Mucosa of stomach (tissue), 1 donor: Measurements from ENCODE around the gene PLSCR1.

Source experiments
- H3K27me3 ChIP-seq: one replicate; pipeline ENCODE4 v1.7.0; 2013; ENCODE audit warnings: mild to moderate bottlenecking, low read length; ENCODE audit not compliant: control insufficient read depth, insufficient read depth
- H3K36me3 ChIP-seq: one replicate; pipeline ENCODE4 v1.7.0; 2013; ENCODE audit warnings: low read length; ENCODE audit not compliant: control insufficient read depth, insufficient read depth
- H3K4me1 ChIP-seq: one replicate; pipeline ENCODE4 v1.7.0; 2013; ENCODE audit warnings: mild to moderate bottlenecking, low read length; ENCODE audit not compliant: control insufficient read depth, insufficient read depth
- H3K4me3 ChIP-seq: one replicate; pipeline ENCODE4 v1.7.0; 2013; ENCODE audit warnings: low read length
- H3K9ac ChIP-seq: one replicate; pipeline ENCODE4 v1.7.0; 2013; ENCODE audit warnings: mild to moderate bottlenecking, low read length, moderate library complexity
- H3K9me3 ChIP-seq: one replicate; pipeline ENCODE4 v1.7.0; 2013; ENCODE audit warnings: mild to moderate bottlenecking, low read length, moderate library complexity; ENCODE audit not compliant: control insufficient read depth
- donor health status: Pancreatic carcinoma.

PLSCR1 gene

DNA sequence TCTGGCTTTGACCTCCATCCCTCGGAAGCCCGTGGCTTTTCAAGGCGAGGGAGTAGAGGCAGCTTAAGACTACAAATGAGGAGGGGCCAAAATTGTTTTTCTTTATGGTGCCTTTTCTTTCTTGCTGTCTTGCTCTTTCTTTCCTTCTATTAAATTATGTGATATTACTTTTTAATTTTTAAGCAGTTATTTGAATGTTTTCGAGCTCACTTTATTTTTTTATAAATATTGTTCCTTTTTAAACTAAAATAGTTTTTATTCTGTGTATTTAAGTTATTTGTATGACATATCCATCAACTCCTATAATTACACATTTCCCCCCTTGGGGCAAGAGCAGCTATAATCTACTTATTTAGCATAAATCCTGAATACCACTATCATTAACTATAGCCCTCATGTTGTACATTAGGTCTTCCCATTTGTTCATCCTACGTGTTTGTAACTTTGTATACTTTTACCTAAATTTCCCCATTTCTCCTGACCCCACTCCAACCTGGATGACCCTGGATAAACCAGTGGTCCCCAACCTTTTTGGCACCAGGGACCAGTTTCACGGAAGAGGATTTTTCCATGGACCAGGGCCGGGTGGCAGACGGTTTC lies 622 bp upstream of the PLSCR1 start:
- Histone ChIP-seq H3K4me1 (peaks cover 16% of the 10 kb centered on the region), H3K4me3 (peak overlapping the region; percentile 29), H3K9ac (peak overlapping the region; percentile 97)

DNA sequence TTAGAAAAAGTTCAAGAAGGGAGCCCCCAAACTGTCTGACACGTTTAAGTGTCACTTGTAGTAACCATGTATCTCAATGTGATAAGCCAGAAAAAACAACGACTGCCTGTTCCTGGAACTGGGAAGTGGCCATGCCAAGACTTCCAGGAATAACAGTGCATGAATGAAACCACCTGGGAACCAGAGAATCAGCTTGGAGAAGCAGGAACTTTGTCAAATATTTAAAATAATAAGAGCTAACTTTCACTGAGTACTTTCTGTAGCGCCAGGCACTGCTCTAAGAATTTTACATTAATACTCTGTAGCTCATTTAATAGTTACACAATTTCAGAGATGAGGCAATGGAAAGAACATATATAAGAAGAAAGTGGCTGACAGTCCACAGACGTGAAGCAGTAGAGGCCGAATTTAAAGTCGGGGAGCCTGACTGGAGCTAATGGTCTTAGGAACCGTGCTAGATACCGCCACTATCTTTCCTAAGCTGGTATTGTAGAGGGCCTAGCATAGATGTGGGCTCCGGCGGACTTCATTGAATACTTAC lies 876 bp downstream of the PLSCR1 start:
- Histone ChIP-seq H3K36me3 (no peaks in the 10 kb centered on the region), H3K9me3 (no peaks in the 10 kb centered on the region), H3K27me3 (no peaks in the 10 kb centered on the region), H3K4me1 (peaks cover 21% of the 10 kb centered on the region), H3K4me3 (peak overlapping the region; percentile 29), H3K9ac (peak overlapping the region; percentile 97)

More for the DNA sequence above, 622 bp upstream of the PLSCR1 start:
- Histone ChIP-seq H3K36me3 (no peaks in the 10 kb centered on the region), H3K9me3 (no peaks in the 10 kb centered on the region), H3K27me3 (no peaks in the 10 kb centered on the region)

DNA sequence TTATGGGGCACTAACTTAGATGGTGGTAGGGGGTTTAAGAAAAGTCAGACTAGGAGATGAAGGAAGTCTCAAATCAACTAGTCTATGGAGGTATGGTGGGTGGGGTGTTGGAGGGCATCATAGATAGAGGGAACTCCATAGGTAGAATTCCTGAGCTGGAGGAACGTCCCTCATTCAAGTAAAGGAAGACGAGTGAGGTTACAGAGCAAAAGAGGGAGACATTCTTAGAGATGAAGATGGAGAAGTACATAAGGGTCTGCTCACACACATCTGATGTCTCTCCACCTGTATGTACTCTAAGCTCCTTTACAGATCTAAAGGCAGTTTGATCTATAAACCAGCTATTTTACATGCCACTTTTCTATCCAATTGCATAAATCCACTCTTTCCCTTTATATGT lies 1.4 kb downstream of the PLSCR1 start:
- peaks cover 21% of the 10 kb centered on the region for H3K4me1 ChIP-seq
- H3K4me3 ChIP-seq = peak overlapping the region; percentile 29

DNA sequence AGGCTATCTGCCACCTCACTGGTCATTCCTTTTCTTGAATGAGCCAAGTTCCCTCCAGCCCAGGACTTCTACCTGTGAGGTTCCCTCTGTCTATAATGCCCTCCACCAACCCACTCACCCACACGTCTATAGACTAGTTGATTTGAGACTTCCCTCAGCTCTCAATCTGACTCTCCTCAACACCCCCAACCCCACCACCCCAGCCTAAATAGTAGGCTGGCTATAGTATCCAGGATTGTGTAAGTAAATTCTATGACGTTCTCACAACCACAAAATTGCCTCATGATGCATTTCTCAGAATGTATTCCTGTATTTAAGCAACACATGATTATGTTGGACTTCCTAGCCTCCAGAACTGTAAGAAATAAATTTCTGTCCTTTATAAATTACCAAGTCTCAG lies 2.2 kb downstream of the PLSCR1 start:
- Histone ChIP-seq H3K36me3 (no peaks in the 10 kb centered on the region), H3K4me1 (peaks cover 21% of the 10 kb centered on the region), H3K4me3 (no peak overlapping the region), H3K9me3 (no peaks in the 10 kb centered on the region), H3K27me3 (no peaks in the 10 kb centered on the region), H3K9ac (no peak overlapping the region)

More for the DNA sequence above, 1.4 kb downstream of the PLSCR1 start:
- Histone ChIP-seq H3K36me3 (no peaks in the 10 kb centered on the region), H3K27me3 (no peaks in the 10 kb centered on the region), H3K9me3 (no peaks in the 10 kb centered on the region), H3K9ac (peak overlapping the region; percentile 97)

DNA sequence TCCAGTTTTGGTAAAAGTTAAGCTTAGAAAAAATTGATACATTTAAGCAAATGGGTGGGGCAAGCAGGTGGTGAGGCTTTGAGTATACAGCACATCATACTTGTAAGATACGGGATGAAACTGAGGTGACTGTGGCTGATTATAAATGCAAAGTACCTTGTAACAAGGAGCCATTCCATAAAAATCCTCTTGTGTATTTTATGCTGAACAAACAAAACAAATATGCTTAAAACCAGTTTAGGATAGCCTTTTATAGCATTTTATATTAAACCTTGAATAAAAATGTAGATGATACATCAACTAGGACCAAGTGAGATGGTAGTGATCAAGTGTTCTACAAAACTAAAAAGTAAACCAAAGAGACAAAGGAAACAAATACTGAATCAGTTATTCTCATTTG lies 3.4 kb downstream of the PLSCR1 start:
- no peak overlapping the region for H3K9ac ChIP-seq
- peaks cover 21% of the 10 kb centered on the region for H3K4me1 ChIP-seq
- no peak overlapping the region for H3K4me3 ChIP-seq
- no peaks in the 10 kb centered on the region for H3K27me3 ChIP-seq
- no peaks in the 10 kb centered on the region for H3K9me3 ChIP-seq
- no peaks in the 10 kb centered on the region for H3K36me3 ChIP-seq

DNA sequence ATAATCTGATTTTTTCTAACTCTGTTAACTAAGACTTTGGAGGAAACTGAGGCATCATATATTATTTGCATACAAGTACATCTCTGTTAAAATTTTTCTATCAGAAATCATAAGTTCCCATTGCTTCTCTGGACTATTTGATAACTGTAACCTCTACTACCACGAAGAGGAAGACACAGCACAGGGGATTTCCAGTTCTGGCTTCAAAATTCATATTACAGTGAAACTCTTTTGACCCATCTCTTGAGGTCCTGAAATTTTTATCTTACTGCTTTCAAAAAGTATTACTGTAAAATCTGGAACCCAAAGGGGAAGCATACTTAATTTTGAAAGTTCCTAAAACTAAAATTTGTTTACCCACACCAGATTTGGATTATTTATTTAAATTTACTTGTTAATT lies 4.2 kb downstream of the PLSCR1 start:
- H3K9ac ChIP-seq = no peak overlapping the region
- H3K27me3 ChIP-seq = no peaks in the 10 kb centered on the region
- H3K4me1 ChIP-seq = peaks cover 21% of the 10 kb centered on the region
- no peaks in the 10 kb centered on the region for H3K9me3 ChIP-seq
- H3K4me3 ChIP-seq = no peak overlapping the region
- no peaks in the 10 kb centered on the region for H3K36me3 ChIP-seq

DNA sequence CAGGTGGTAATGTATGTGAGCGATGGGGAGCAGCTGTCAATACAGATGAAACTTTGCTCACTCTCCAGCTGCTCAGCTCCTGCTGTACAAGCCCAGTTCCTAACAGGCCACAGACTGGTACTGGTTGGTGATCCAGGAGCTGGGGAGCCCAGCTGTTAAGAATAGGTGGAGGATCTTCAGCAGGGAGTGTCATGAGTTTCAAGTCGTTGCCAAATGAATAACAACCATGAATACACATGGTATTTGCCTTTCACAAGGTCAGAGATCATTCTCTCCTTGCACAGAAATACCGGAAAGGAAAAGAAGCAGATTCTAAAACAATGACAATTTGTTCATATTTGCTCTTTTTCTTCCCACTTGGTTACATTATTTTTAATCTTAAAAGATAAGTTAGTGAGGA lies 5.1 kb downstream of the PLSCR1 start:
- no peak overlapping the region for H3K4me3 ChIP-seq
- peaks cover 21% of the 10 kb centered on the region for H3K4me1 ChIP-seq
- no peaks in the 10 kb centered on the region for H3K9me3 ChIP-seq
- no peaks in the 10 kb centered on the region for H3K36me3 ChIP-seq
- no peak overlapping the region for H3K9ac ChIP-seq
- no peaks in the 10 kb centered on the region for H3K27me3 ChIP-seq

DNA sequence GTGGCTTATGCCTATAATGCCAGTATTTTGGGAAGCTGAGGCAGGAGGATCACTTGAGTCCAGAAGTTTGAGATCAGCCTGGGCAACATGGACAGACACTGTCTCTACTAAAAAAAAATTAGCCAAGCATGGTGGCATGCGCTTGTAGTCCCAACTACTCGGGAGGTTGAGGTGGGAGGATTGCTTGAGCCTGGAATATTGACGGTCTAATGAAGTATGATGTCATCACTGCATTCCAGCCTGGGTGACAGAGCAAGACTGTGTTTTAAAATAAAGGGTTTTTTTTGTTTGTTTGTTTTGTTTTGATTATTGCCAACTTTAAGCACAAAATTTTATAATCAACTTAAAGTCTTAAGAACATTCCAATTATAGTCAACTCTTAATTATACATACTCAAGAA lies 6.8 kb downstream of the PLSCR1 start:
- Histone ChIP-seq H3K9me3 (no peaks in the 10 kb centered on the region), H3K4me3 (no peak overlapping the region), H3K36me3 (no peaks in the 10 kb centered on the region), H3K27me3 (no peaks in the 10 kb centered on the region), H3K4me1 (peaks cover 21% of the 10 kb centered on the region), H3K9ac (no peak overlapping the region)

DNA sequence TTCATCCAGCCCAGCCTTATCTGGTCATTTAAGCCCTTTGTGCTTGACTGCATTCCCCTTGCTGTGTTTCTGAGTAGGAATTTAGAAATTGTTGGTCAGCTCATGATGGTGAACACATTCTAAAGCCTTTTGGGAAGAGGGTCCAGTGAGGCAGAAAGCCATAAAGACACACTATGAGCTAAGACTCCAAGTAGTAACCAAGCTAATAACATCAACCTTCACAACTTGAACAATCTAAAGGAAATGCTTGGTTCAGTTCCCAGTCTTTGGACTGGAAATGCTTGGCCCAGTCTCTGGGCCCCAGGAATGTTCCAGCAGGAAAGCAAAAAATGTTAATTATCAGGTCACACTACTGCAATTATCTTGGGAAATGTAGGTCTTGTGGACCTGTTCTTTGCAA lies 7.7 kb downstream of the PLSCR1 start:
- Histone ChIP-seq H3K27me3 (no peaks in the 10 kb centered on the region), H3K4me1 (peaks cover 19% of the 10 kb centered on the region), H3K4me3 (no peak overlapping the region), H3K9ac (no peak overlapping the region), H3K9me3 (no peaks in the 10 kb centered on the region), H3K36me3 (no peaks in the 10 kb centered on the region)

DNA sequence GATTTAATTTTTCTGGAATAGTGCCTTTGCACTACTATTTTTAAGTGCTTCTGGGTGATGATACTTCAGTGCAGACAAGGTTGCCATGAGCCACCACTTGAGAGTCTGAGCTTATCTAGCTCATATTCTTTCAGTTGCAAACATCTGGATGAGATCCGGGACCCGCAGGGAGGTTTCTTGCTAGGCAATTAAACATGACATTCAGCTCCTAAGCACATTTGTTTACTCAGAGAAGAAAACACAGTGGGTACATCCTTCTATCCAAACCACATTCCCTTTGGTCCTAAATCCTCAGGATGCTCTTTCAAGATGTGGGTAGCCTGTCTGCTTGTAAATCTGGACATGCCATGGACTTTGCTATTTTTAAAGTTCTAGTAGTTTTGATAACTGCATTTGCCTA lies 12.0 kb downstream of the PLSCR1 start:
- Histone ChIP-seq H3K9me3 (no peaks in the 10 kb centered on the region), H3K9ac (no peak overlapping the region), H3K36me3 (no peaks in the 10 kb centered on the region), H3K27me3 (no peaks in the 10 kb centered on the region), H3K4me1 (no peaks in the 10 kb centered on the region), H3K4me3 (no peak overlapping the region)

DNA sequence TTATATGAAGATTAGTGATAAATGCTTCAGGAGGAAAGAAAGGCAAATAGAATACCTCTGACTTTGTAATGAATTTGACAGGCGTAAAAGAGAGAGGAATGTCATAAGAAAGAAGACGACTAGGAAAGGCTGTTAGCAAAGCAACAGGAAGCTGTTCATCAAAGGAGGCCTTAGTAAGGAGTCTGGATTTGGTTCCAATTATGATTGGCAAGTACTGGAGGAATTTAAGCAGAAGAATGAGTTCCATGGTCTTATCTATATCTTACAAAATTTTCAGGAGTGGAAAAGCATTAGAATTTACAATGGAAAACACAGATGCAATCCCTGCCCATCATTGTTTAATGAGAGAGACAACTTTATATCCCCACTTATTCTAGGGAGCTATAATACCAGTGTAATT lies 13.8 kb downstream of the PLSCR1 start:
- H3K36me3 ChIP-seq = no peaks in the 10 kb centered on the region
- H3K9me3 ChIP-seq = no peaks in the 10 kb centered on the region
- no peaks in the 10 kb centered on the region for H3K4me1 ChIP-seq
- no peak overlapping the region for H3K4me3 ChIP-seq
- no peaks in the 10 kb centered on the region for H3K27me3 ChIP-seq
- H3K9ac ChIP-seq = no peak overlapping the region

DNA sequence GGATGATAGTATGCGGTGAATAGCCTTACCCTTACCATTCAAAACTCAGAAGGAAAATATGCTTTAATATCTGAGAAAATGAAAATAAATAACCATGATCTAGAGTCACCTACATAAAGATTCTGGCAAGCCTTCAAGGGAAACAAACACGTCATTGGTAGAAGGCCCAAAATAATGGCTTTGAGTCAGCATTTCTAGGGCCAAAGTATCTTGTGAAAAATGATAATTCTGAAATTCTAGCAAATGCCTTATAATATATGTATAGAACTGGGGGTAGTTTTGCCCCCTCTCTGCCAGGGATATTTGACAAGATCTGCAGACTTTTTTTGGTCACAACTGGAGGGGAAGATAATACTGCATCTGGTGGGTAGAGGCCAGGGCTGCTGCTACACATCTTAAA lies 15.4 kb downstream of the PLSCR1 start:
- Histone ChIP-seq H3K4me1 (no peaks in the 10 kb centered on the region), H3K36me3 (no peaks in the 10 kb centered on the region), H3K4me3 (no peak overlapping the region), H3K9ac (no peak overlapping the region), H3K9me3 (no peaks in the 10 kb centered on the region), H3K27me3 (no peaks in the 10 kb centered on the region)

DNA sequence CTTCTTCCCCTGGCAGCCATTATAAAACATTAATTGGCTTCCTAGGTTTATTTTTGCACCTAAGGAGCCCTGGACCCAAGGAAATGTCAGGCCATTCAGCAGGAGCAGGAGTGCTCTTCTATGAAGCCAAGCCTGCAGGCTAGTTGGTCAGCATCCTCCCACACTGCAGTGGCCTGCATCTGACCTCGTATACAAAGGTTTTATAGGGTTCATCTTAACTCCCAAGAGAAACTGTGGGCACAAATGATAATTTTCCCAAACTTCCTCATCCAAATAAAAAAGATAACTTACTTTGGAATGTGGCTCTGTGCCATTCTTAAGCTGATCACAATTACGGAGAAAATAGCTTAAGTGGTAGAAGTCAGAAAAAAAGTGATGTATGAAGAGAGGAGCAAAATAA lies 19.4 kb downstream of the PLSCR1 start:
- Histone ChIP-seq H3K4me3 (no peak overlapping the region), H3K9ac (no peak overlapping the region), H3K4me1 (no peaks in the 10 kb centered on the region), H3K9me3 (no peaks in the 10 kb centered on the region), H3K36me3 (no peaks in the 10 kb centered on the region), H3K27me3 (no peaks in the 10 kb centered on the region)
